ENCODE data around the gene PSEN2. TPM values are rescaled to one million over a fixed set of nuclear protein-coding genes. Genes with fewer than 3 reads are reported as not detected.
A peak's percentile ranks its signal among the peaks of the same experiment; 100 is the strongest.

The PSEN2 gene
- total and polyA plus RNA-seq, 5 experiments from 2014 or later = 1.5 to 3.9 (median 3.7) TPM

GRCh38 chr1:226868726-226869125 lies 1.7 kb upstream of the PSEN2 start:
- Mint-ChIP-seq H3K27ac (no peak overlapping the region), H3K4me1 (peaks cover 3 to 19% (median 13%) of the 10 kb centered on the region in 4 donors), H3K4me3 (peak overlapping the region in 3 of 10 donors; percentile 8 to 57 (median 23)), H3K36me3 (no peaks in the 10 kb centered on the region), H3K27me3 (peaks cover 2 to 8% (median 7%) of the 10 kb centered on the region in 5 donors), H3K9me3 (no peaks in the 10 kb centered on the region)
- no peak for ATAC-seq
- POLR2A ChIA-PET = no interaction called here
- no peak for DNase-seq

- DNase-seq = no peak
- H3K27me3 Mint-ChIP-seq = peaks cover 2 to 8% (median 7%) of the 10 kb centered on the region in 5 donors
- H3K4me1 Mint-ChIP-seq = peaks cover 4 to 19% (median 12%) of the 10 kb centered on the region in 4 donors
- H3K9me3 Mint-ChIP-seq = no peaks in the 10 kb centered on the region
- peak overlapping the region; percentile 78 to 90 (median 82) for H3K4me3 Mint-ChIP-seq
- H3K36me3 Mint-ChIP-seq = no peaks in the 10 kb centered on the region
- POLR2A ChIA-PET = interaction anchor here (1.1 to 1.7 kb wide), 2 partner anchors 12 to 69 kb away, joined by 5 to 6 read pairs; partner anchors contain the start of gene COQ8A
- H3K27ac Mint-ChIP-seq = peak overlapping the region in 7 of 10 donors; percentile 18 to 62 (median 34)
- ATAC-seq = no peak
These were observed 403 bp upstream of the PSEN2 start for GRCh38 chr1:226870026-226870400.

- no peak for DNase-seq
- peak overlapping the region in 1 of 10 donors; percentile 20 for H3K27ac Mint-ChIP-seq
These were observed 1.4 kb downstream of the PSEN2 start for GRCh38 chr1:226871636-226872327.

GRCh38 chr1:226872437-226872836 lies 2.0 kb downstream of the PSEN2 start:
- DNase-seq (no peak), ATAC-seq (no peak)
- Mint-ChIP-seq H3K27ac (no peak overlapping the region), H3K36me3 (no peaks in the 10 kb centered on the region), H3K9me3 (no peaks in the 10 kb centered on the region), H3K4me1 (peaks cover 5 to 19% (median 13%) of the 10 kb centered on the region in 4 donors), H3K4me3 (peak overlapping the region in 7 of 10 donors; percentile 20 to 85 (median 60)), H3K27me3 (peaks cover 0 to 7% (median 3%) of the 10 kb centered on the region in 5 donors)
- POLR2A ChIA-PET = interaction anchor here (1.1 kb wide), 2 partner anchors 8 to 24 kb away, joined by 3 read pairs; no protein-coding TSS in a partner anchor

More at GRCh38 chr1:226871636-226872327, 1.4 kb downstream of the PSEN2 start:
- peaks cover 0 to 7% (median 3%) of the 10 kb centered on the region in 5 donors for H3K27me3 Mint-ChIP-seq
- ATAC-seq = no peak
- H3K4me1 Mint-ChIP-seq = peaks cover 5 to 19% (median 13%) of the 10 kb centered on the region in 4 donors
- peak overlapping the region; percentile 76 to 87 (median 82) for H3K4me3 Mint-ChIP-seq
- no peaks in the 10 kb centered on the region for H3K9me3 Mint-ChIP-seq
- POLR2A ChIA-PET = interaction anchor here (0.9 to 1.1 kb wide), 3 partner anchors 9 to 25 kb away, joined by 3 read pairs; no protein-coding TSS in a partner anchor
- no peaks in the 10 kb centered on the region for H3K36me3 Mint-ChIP-seq

GRCh38 chr1:226873771-226874578 lies 3.6 kb downstream of the PSEN2 start:
- ATAC-seq (no peak), DNase-seq (no peak)
- Mint-ChIP-seq H3K36me3 (no peaks in the 10 kb centered on the region), H3K4me3 (peak overlapping the region in 1 of 10 donors; percentile 46), H3K27me3 (peaks cover 0 to 7% (median 3%) of the 10 kb centered on the region in 5 donors), H3K9me3 (no peaks in the 10 kb centered on the region), H3K4me1 (peaks cover 5 to 19% (median 13%) of the 10 kb centered on the region in 4 donors), H3K27ac (peak overlapping the region in 1 of 10 donors; percentile 19)
- POLR2A ChIA-PET = no interaction called here

- Mint-ChIP-seq H3K4me1 (peaks cover 5 to 17% (median 13%) of the 10 kb centered on the region in 4 donors), H3K9me3 (no peaks in the 10 kb centered on the region), H3K36me3 (no peaks in the 10 kb centered on the region), H3K27me3 (peaks cover 0 to 3% (median 2%) of the 10 kb centered on the region in 5 donors), H3K4me3 (no peak overlapping the region), H3K27ac (no peak overlapping the region)
- no peak for ATAC-seq
- POLR2A ChIA-PET = no interaction called here
- no peak for DNase-seq
These were observed 4.4 kb downstream of the PSEN2 start for GRCh38 chr1:226874579-226875425.

GRCh38 chr1:226875641-226876295 lies 5.4 kb downstream of the PSEN2 start:
- Mint-ChIP-seq H3K36me3 (peaks cover 0 to under 1% (median 0%) of the 10 kb centered on the region in 3 donors), H3K27ac (no peak overlapping the region), H3K27me3 (peaks cover 0 to 2% (median 0%) of the 10 kb centered on the region in 5 donors), H3K4me3 (no peak overlapping the region), H3K9me3 (no peaks in the 10 kb centered on the region), H3K4me1 (peaks cover 5 to 12% (median 8%) of the 10 kb centered on the region in 4 donors)
- POLR2A ChIA-PET = no interaction called here
- DNase-seq (no peak), ATAC-seq (no peak)

- peaks cover 0 to 3% (median 0%) of the 10 kb centered on the region in 3 donors for H3K36me3 Mint-ChIP-seq
- DNase-seq (no peak), ATAC-seq (no peak)
- peaks cover 10 to 19% (median 11%) of the 10 kb centered on the region in 4 donors for H3K4me1 Mint-ChIP-seq
- H3K27ac Mint-ChIP-seq = no peak overlapping the region
- H3K9me3 Mint-ChIP-seq = no peaks in the 10 kb centered on the region
- no peak overlapping the region for H3K4me3 Mint-ChIP-seq
- no peaks in the 10 kb centered on the region for H3K27me3 Mint-ChIP-seq
- POLR2A ChIA-PET = no interaction called here
These were observed 7.3 kb downstream of the PSEN2 start for GRCh38 chr1:226877669-226878068.

- Mint-ChIP-seq H3K4me3 (no peak overlapping the region), H3K36me3 (peaks cover 0 to 3% (median 0%) of the 10 kb centered on the region in 3 donors), H3K27ac (peak overlapping the region in 6 of 10 donors; percentile 42 to 87 (median 78)), H3K9me3 (no peaks in the 10 kb centered on the region), H3K4me1 (peaks cover 24 to 46% (median 40%) of the 10 kb centered on the region in 4 donors), H3K27me3 (no peaks in the 10 kb centered on the region)
- POLR2A ChIA-PET = interaction anchor here (1.2 kb wide), 1 partner anchor 9 kb away, joined by 3 read pairs; no protein-coding TSS in a partner anchor
- ATAC-seq (no peak), DNase-seq (no peak)
These were observed 10.2 kb downstream of the PSEN2 start for GRCh38 chr1:226880372-226881287.

GRCh38 chr1:226881515-226882185 lies 11.2 kb downstream of the PSEN2 start:
- Mint-ChIP-seq H3K36me3 (peaks cover 0 to 3% (median 0%) of the 10 kb centered on the region in 3 donors), H3K4me1 (peaks cover 25 to 55% (median 50%) of the 10 kb centered on the region in 4 donors), H3K4me3 (peak overlapping the region; percentile 75 to 84 (median 80)), H3K27ac (peak overlapping the region; percentile 54 to 97 (median 90)), H3K27me3 (no peaks in the 10 kb centered on the region), H3K9me3 (no peaks in the 10 kb centered on the region)
- POLR2A ChIA-PET = interaction anchor here (1.2 to 4.5 kb wide), 3 partner anchors 12 to 58 kb away, joined by 3 to 54 read pairs (median 5); partner anchors contain the start of genes COQ8A and PSEN2
- no peak for DNase-seq
- ATAC-seq = no peak
